T-helper 22 cell (primary cell): ENCODE results near the gene ATP6V1B1.
"Not testable (repeated sequence)": the region's sequence is repeated elsewhere in the genome, so short reads cannot be mapped to it uniquely, and the experiment has no call there.

Source experiments
- DNase-seq: peaks from one replicate; pipeline ENCODE4 v3.0.0-alpha.2; 2020; ENCODE audit warnings: low read depth

Gene ATP6V1B1

DNA sequence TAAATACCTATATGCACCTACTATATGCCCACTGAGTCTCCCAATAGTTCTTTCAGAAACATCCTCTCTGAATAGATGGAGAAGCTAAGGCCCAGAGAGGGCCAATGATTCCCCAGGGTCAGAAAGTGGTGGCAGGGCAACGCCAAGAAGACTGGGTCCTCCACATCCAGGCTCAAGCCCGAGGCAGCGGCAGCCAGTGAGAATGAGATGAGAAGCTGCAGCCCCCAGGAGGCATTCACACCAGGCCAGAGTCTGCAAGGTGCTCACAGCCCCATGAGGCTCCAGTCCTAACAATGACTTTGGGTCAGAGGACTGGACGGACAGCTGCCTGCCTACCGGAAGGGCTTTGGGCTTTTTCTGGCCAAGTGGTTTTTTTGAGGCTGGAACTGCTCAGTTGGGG is 55.4 kb downstream of the ATP6V1B1 start:
- no peak for DNase-seq

DNA sequence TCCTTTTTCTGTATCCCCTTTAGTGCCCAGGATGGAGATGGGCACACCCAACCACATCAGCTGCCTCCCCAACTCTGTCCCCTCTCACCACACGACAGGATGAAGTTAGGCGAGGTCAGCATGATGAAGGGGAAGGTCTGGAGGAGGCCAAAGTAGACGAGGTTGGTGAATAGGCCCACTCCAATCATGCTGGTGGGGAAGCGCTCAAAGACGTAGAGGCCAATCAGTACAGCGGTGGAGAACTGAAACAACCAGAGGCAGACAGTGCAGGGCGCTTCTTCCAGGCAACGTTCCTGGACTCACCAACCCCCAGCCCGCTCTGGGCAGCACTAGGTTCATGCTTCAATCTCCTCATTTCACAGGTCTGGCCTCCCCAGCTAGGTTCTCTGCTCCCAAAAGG is 56.0 kb downstream of the ATP6V1B1 start:
- no peak for DNase-seq

DNA sequence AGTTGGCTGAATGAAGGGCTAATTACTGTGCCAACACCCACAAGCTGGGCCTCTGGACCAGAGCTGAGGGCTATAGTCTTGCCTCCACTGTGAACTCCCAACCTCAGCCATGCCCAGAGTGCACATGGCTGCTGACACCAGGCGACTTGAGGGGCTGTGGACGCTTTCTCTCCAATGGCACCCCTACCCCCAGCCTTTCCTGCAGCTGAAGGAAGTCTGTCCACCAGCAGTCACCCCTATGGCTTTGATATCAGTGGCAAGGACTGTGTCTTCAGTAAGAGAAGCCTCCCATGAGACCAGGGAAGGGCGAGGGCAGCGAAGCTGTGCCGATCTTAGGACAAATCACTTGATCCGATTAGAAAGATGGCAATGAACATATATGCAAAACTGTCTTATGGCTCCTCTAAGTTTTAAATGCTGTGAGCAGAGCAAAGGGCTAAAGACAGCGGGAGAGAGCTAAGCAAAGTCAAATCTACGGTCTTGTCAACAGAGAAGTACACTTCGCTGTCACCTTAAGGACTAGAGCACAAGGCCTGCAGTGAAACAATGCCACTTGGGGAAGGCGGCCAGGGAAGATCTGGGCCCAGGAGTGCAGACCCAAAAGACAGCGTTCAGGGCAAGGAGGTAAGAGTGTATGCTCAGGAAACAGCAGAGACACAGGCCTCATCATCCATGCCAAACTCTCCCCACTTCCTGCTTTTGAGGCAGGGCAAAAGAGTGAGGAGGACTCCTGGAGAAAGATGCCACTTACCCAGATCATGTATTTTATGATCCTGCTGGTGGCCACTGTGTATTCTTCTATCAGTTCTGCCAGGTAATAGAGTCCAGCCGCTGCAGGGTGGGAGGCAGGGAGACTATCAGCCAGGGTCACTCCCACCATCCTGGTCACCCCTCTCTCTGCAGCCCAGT is 57.5 kb downstream of the ATP6V1B1 start:
- DNase-seq = no peak

DNA sequence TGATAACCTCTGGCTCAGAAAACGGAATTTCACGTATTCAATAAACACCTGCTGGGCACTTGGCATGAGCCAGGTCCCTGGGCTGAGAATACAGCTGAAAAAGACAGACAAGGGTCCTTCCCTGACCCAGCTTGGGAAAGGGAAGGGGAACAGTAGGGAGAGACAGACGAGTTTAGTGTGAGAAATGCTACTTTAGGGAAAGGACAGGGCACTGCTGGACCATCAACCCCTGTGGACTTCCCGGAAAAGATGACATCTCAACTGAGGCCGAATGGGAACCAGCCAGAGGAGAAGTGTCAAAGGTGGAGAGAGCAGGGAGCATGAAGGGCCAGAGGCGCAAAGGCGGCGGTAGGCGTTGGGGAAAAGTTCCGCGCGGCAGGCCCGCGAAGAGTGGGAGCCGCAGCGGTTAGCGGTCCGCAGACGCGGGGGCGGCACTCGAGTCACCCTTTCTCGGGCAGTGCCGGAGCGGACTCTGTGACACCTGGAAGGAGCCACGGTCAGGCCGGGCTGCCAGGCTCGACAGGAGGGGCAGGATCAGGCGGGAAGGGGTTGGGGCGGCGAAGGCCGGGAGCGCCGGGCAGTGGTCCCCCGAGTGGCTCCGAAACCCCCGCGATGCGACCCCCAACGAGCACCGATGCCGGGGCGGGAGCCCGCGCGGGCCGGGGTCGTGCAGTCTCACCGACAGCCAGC is 58.5 kb downstream of the ATP6V1B1 start:
- DNase-seq = no peak

DNA sequence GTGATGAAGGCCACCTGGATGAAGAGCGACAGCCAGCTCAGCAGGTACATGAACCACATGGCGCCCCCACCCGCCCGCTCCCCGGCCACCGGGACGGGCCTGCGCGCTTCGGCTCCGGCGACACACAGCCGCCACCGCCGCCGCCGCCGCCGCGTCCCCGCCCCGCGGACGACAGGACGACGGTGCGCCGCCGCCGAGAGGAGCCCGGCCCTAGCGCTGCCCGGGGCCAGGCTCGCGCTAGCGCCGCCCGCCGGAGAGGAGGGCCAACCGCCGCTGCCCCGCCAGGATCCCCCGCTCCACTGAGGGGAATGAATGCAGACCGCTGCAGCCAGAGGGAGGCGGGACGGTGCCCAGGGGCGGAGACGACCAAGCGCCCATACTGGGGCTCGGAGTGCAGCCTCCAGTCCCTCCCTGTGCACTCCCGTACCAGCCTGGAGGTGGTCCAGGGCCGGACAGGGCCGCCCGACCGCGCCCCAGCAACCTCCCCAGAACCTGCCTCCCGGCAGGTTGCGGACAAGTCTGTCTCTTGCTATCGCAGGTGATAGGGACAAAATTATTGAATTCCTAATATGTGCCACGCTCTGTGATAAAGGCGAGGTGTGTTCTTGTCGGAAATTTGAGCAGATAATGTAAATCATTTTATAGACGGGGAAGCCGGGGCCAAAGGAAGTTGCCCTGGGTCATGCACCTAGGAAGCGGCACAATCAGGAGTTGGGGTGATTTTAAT is 59.2 kb downstream of the ATP6V1B1 start, which contains the start of gene TEX261:
TSS of gene TEX261 (minus strand) at position 175 of the 727 bp plus-strand sequence. CDS start at position 59, 116 bp downstream.
- peak; percentile 80 for DNase-seq

DNA sequence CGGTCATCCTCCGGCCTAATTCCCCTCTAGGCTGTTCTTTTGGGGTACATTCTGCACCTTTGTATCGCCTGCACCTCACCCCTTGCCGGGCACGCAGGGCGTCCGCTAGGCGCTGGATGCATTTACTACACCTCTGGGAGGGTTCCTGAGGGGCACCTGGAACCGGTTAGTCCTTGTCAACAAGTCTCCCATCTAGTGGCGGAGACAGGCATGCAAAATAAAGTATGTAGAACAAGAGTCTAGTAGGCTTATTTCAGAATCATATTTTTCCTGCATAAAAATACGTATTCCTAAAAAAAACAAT is 59.7 kb downstream of the ATP6V1B1 start:
- peak; percentile 42 for DNase-seq

DNA sequence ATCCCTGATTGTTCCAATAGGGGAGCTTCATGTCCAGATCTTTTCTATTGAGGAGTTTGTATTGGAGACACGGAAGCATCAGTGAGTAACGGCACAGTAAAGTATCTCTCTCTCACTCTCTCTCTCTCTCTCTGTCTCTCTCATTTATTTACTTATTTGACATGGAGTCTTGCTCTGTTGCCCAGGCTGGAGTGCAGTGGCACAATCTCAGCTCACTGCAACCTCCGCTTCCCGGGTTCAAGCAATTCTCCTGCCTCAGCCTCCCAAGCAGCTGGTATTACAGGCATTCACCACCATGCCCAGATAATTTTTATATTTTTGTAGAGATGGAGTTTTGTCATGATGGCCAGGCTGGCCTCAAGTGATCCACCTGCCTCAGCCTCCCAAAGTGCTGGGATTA is 63.2 kb downstream of the ATP6V1B1 start:
- DNase-seq = not testable (repeated sequence)

DNA sequence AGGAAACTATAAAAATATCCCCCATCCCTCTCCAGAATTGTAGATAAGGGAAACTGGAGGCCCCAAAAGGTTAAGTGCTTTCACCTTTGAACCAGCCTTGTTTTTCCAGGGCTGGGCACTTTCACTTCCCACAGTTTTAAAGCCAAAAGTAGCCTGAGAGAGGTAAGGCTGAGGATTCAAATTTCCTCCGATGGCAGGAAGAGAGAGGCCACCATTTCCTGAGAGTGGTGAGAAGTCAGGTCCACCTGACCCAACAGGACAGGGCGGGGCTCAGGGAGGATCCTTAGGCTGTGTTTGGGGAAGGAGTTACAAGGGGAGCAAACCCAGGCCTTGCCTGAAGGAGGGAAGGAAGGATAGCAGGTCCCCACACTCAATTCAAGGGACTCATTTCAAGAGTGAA is 63.7 kb downstream of the ATP6V1B1 start:
- DNase-seq = no peak

DNA sequence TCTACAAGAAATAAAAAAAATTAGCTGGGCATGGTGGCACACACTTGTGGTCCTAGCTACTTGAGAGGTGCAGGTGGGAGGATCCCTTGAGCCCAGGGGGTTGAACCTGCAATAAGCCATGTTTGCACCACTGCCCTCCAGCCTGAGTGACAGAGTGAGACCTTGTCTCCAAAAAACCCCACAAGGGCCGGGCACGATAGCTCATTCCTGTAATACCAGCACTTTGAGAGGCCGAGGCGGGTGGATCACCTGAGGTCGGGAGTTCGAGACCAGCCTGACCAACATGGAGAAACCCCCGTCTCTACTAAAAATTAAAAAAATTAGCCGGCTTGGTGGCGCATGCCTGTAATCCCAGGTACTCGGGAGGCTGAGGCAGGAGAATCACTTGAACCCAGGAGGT is 64.2 kb downstream of the ATP6V1B1 start:
- DNase-seq = not testable (repeated sequence)

DNA sequence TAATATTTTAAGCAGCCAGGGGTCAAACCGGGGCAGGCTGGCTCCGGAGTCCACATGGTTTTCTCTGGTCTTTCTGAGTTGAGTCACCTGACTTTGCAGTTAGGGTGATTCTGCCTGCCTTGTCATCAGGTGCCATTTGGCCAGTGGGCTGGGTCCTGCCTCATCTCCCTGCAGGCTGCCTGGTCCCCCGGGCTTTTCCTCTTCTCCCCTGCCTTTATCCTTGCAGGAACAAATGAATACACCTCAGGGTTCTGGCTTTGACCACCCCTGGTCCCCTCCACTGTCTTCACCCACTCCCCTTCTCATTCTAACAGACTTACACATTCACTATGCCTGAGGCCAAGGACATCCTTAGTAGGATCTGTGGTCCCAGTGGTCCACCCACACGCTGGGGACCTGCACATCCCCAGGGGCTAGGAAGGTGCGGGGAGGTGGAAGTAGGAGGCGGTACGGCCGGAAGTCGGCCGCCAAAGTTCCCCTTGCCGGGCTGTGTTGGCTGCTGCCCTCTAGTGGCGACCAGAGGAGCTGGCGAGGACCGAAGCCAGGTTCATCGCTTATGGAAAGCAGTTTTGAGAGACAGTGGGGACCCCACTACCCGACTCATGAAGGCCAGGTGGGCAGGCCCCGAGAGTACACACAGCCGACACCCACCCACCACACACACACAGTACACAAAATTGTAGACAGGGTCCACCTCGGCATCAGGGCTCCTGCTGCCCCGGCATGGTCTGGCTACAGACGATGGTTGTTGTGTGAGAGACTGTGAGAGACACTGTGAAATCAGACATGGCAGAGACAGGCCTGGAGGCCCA is 65.3 kb downstream of the ATP6V1B1 start:
- DNase-seq = peak; percentile 56

DNA sequence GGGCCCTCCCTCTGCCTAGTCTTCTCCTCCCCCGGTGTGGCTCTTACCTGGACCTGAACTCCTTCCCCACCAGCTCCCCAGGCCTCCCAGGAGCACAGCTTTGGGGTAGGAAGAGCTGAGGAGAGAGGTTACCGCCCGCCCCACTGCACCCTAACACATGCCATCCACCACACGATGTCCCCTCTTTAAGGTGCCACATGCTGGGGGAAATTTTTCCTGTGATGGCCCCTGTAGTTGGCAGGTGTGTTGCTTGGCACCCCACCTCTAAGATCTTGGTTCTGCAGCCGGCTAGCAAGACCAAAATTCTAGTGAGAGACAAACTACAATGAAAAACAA is 65.9 kb downstream of the ATP6V1B1 start:
- no peak for DNase-seq

DNA sequence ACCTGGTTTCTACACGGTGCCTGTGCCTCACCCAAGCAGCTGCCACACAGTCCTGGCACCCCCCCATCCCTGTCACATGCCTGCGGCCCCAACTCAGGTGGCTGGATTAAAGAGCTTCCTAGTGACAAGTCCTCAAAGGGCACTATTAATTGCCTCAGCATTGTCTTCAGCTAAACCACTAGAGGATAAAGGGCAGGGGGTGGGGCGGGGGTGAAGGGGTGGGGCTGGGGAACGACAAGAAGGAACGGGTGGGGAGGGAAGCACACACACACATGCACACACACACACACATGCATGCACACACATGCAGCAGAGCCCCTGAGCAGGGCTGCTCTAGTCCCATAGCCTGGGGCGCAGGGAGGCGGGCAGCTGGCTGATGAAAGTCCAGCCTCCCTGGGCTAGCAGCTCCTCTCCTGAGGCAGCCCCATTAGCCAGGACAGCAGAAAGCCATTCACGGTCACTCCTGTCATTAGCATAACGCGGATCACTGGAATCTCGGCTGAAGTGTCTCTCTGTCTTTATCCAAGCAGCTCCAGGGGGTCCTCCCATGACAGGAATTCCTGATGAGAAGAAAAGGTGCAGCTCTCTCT is 66.4 kb downstream of the ATP6V1B1 start:
- DNase-seq = no peak

DNA sequence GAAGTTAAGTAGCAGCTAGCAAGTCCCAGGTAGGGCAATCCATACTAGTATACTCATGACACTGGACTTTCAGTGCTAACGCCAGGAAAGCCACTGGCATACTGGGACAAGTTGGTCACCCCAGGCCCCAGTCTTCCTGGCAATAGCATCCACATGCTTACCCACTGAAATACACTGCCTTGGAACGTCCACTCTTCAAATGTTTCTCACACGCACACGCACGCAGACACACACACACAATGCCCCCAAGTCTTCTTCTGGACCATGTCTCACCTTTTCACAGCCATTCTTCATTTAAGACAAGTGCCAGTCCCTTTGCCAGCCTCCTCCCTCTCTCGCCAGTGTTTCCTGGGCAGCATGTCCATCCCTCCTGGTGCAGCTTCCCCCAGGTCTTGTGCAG is 67.7 kb downstream of the ATP6V1B1 start:
- no peak for DNase-seq

DNA sequence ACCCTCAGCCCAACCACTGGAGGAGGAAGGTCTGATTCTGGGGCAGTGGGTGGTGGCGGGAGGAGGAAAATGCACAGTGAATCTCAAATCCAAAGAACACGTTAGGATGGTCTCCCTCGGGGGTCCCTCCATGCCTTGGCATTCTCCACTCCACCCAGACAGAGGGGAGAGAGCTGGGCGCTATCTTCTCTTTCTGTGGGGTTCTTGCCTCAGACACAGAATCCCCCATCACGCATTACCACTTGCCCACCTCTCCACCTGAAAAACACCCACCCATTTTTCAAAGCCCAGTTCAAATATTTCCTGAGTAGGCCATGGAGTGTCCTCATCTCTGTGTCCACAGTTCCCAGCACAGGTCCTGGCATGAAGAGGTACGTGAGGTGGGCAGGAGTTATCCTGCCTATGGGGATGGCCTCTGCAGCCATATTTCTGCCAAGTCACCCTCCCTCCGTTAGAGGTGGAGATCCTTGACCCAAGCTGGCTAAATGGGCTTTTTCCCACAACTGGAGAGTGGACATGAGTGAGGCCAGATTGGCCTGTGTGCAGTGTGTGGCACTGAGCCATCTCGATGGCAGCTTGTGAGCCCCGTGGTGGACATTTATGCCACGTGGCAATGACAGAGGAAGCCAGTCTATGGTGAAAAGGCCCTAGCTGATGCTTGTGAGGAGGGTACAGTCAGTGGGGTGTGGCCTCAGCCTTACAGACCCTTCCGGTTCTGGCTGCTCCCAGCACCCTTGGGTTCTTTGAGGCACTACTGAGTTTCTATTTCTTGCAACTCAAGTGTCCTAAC is 68.5 kb downstream of the ATP6V1B1 start:
- DNase-seq = no peak

DNA sequence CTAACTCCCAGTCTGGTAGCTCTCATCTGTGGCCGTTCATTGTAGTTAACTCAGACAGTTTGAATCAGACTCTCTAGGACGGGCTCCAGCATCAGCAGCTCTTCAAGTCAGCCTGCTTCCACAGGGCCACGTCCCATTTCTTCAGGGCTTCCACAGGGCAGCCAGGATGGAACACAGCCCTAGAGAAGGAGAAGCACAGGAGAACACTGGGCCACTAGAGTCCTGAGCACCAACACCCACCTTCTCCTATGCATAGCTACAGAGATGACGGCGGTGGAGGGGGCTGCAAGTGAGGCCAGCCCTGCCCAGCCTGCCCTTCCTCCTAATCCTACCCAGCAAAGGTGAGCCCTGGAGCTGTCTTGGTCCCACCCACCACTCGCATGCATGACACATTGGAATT is 69.2 kb downstream of the ATP6V1B1 start:
- no peak for DNase-seq

DNA sequence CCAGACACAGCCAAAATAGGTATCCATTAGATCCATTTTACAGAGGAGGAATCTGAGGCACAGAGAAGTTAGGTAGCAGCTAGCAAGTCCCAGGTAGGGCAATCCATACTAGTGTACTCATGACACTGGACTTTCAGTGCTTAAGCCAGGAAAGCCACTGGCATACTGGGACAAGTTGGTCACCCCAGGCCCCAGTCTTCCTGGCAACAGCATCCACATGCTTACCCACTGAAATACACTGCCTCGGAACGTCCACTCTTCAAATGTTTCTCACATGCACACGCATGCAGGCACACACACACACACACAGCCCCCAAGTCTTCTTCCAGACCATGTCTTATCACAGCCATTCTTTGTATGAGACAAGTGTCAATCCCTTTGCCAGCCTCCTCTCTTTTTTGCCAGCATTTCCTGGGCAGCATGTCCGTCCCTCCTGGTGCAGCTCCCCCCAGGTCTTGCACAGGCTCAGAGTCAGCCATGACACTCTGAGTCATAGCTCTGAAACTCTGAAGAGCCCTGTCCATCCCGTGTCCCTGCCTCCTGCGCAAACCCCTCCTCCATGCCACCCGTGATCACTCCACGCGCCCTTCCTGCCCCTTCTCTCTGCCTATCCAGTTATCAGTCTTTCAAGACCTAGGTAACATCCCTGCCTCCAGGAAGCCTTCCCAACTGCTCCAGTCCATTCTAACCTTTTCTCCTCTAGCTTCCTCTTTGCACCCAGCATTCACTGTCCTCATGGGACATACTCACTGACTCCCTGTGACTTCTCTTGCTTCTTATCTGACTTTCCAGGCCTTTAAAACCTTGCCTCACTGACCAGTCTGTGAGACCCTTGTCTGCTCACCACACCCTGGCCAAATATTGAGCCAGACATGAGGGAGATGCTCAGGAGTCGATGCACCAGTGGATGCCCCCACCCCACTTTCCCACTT is 69.8 kb downstream of the ATP6V1B1 start:
- no peak for DNase-seq

DNA sequence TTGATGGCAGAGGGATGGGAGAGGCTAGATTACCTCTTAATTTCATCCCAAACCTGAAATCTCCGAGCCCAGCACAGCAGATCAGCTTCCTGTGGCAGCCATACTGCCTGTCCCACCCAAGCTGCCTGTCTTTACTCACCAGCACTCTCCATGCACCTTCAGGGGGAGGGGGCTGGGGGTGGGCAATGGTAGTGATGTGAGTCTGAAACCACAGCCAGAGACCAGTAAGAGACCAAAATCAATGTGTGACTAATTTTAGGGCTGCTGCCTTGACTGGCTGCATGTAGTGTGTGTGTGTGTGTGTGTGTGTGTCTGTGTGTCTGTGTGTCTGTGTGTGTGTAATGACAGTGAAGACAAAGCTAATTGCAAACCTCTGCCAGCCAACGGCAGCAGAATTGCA is 70.6 kb downstream of the ATP6V1B1 start:
- no peak for DNase-seq

DNA sequence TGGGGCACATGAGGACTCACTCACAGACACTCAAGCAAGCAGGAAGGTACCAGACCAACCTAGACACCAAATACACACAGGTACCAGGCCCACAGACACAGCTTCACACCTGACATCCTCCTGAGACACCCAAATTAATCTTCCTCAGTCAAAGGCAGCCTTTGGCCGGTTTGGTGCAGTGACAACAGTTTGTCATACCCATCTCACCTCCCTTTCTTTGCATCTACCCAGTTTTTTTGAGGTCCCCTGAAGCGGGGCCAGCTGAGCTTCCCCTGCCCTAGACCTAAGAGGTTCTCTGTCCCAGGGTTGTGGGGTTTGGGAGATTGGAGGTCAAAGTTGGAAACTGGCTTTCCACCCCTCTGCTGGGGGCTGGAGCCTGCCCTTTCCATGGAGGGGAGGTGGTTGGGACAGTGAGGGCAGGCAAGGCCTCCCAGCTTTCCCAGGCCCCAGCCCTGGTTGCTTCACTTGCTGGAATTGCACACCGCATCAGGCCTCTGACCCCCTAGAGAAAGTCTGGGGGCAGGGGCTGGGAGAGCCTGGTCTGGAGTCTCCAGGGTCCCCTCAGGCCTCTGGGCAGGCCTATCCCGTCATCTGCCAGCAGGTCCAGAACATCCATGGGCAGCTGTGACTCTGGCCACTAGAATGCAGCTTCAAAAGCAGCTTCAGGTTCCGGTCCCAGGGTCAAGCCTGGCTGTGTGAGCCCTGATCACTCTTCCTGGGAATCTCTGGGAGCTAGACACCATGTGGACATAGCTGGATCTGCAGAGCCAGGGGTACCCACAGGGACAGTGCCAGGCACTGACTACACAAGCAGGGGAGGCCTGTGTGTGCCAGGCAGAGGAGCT is 71.5 kb downstream of the ATP6V1B1 start:
- DNase-seq = no peak

DNA sequence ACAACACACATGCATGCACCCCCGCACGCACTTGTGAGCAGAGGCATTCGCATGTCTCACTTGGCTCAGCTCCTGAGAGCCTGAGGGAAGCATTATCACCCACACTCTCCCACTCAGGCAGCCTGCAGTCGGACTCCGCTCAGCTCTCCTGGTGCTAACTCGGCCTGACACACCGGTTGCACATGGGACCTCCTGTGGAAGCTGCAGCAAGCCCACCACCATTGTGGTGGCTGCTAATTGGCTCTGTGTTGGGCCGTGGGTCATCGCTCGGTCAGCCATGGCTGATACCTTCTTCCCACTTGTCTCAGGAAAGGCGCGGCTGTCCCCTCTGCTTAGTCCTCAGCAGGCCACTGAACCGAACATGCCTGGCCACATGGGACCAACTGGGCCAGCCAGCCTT is 72.6 kb downstream of the ATP6V1B1 start:
- DNase-seq = no peak
